ENCODE data around the gene MAPK1IP1L. TPM values are rescaled to one million over a fixed set of nuclear protein-coding genes. Genes with fewer than 3 reads are reported as not detected.

The MAPK1IP1L gene
- total RNA-seq, 2 donors from 2014 or later: 66.5 to 101 TPM

GRCh38 chr14:55103971-55104954 is 52.8 kb downstream of the MAPK1IP1L start:
- ATAC-seq (no peak), DNase-seq (ENCODE audit: low spot score in 2 of 2) (no peak)
- peak overlapping the region; percentile 60 to 88 for H3K27ac Mint-ChIP-seq
- H3K9me3 Mint-ChIP-seq: peaks cover 0 to 10% of the 10 kb centered on the region in 2 donors
- H3K36me3 Mint-ChIP-seq: peaks cover 0 to 16% of the 10 kb centered on the region in 2 donors

- Mint-ChIP-seq H3K27ac (no peak overlapping the region), H3K9me3 (peaks cover 0 to 10% of the 10 kb centered on the region in 2 donors), H3K36me3 (peaks cover 0 to 16% of the 10 kb centered on the region in 2 donors)
- no peak for ATAC-seq
- DNase-seq (ENCODE audit: low spot score in 2 of 2): no peak
These were observed 54.5 kb downstream of the MAPK1IP1L start for GRCh38 chr14:55105991-55106390.

- Mint-ChIP-seq H3K27ac (peak overlapping the region; percentile 77 to 83), H3K36me3 (peaks cover 0 to 16% of the 10 kb centered on the region in 2 donors), H3K9me3 (peaks cover 0 to 14% of the 10 kb centered on the region in 2 donors)
- DNase-seq (ENCODE audit: low spot score in 2 of 2) (peak in 1 of 2 donors; percentile 33), ATAC-seq (peak; percentile 92 to 93)
These were observed 56.5 kb downstream of the MAPK1IP1L start for GRCh38 chr14:55107766-55108554.

GRCh38 chr14:55109836-55110235 is 58.4 kb downstream of the MAPK1IP1L start:
- Mint-ChIP-seq H3K27ac (no peak overlapping the region), H3K36me3 (peaks cover 0 to 6% of the 10 kb centered on the region in 2 donors), H3K9me3 (peaks cover 0 to 9% of the 10 kb centered on the region in 2 donors)
- DNase-seq (ENCODE audit: low spot score in 2 of 2): no peak
- ATAC-seq: no peak

- DNase-seq (ENCODE audit: low spot score in 2 of 2) (no peak), ATAC-seq (no peak)
- peaks cover 0 to 6% of the 10 kb centered on the region in 2 donors for H3K36me3 Mint-ChIP-seq
- no peak overlapping the region for H3K27ac Mint-ChIP-seq
- H3K9me3 Mint-ChIP-seq: peaks cover 0 to 4% of the 10 kb centered on the region in 2 donors
These were observed 59.8 kb downstream of the MAPK1IP1L start for GRCh38 chr14:55111122-55111708.

GRCh38 chr14:55114720-55115119 is 63.3 kb downstream of the MAPK1IP1L start:
- DNase-seq (ENCODE audit: low spot score in 2 of 2): no peak
- no peak for ATAC-seq
- Mint-ChIP-seq H3K27ac (no peak overlapping the region), H3K36me3 (no peaks in the 10 kb centered on the region), H3K9me3 (peaks cover 0 to 4% of the 10 kb centered on the region in 2 donors)

GRCh38 chr14:55115460-55115859 is 64.0 kb downstream of the MAPK1IP1L start:
- no peak for ATAC-seq
- Mint-ChIP-seq H3K27ac (no peak overlapping the region), H3K36me3 (no peaks in the 10 kb centered on the region), H3K9me3 (peaks cover 0 to 4% of the 10 kb centered on the region in 2 donors)
- DNase-seq (ENCODE audit: low spot score in 2 of 2): no peak

- Mint-ChIP-seq H3K9me3 (peaks cover 0 to 4% of the 10 kb centered on the region in 2 donors), H3K36me3 (no peaks in the 10 kb centered on the region), H3K27ac (no peak overlapping the region)
- ATAC-seq: no peak
- DNase-seq (ENCODE audit: low spot score in 2 of 2): no peak
These were observed 64.4 kb downstream of the MAPK1IP1L start for GRCh38 chr14:55115861-55116245.

GRCh38 chr14:55116246-55117030 is 65.0 kb downstream of the MAPK1IP1L start:
- DNase-seq (ENCODE audit: low spot score in 2 of 2) (no peak), ATAC-seq (no peak)
- Mint-ChIP-seq H3K9me3 (peaks cover 0 to under 1% of the 10 kb centered on the region in 2 donors), H3K36me3 (no peaks in the 10 kb centered on the region), H3K27ac (no peak overlapping the region)

GRCh38 chr14:55117803-55118441 is 66.5 kb downstream of the MAPK1IP1L start:
- no peaks in the 10 kb centered on the region for H3K9me3 Mint-ChIP-seq
- DNase-seq (ENCODE audit: low spot score in 2 of 2) (no peak), ATAC-seq (no peak)
- H3K27ac Mint-ChIP-seq: no peak overlapping the region
- H3K36me3 Mint-ChIP-seq: no peaks in the 10 kb centered on the region

- no peak for ATAC-seq
These were observed 67.3 kb downstream of the MAPK1IP1L start for GRCh38 chr14:55118761-55119160.

More at GRCh38 chr14:55118761-55119160, 67.3 kb downstream of the MAPK1IP1L start:
- Mint-ChIP-seq H3K9me3 (no peaks in the 10 kb centered on the region), H3K27ac (no peak overlapping the region), H3K36me3 (no peaks in the 10 kb centered on the region)
- DNase-seq (ENCODE audit: low spot score in 2 of 2): no peak

Other genes starting within 250 kb of the MAPK1IP1L start
- 10 to 100 TPM; 36.1 to 52.3 TPM for gene GCH1, start 148.8 kb upstream of the MAPK1IP1L start, total RNA-seq
- gene WDHD1, start 24.5 kb upstream of the MAPK1IP1L start, total RNA-seq: 10 to 100 TPM; 60.7 to 64.8 TPM
- 10 to 100 TPM; 26.6 to 33.7 TPM for gene SOCS4, start 24.4 kb upstream of the MAPK1IP1L start, total RNA-seq
- gene LGALS3, start 77.6 kb downstream of the MAPK1IP1L start, total RNA-seq: 1 to 10 TPM; 1.6 to 8.9 TPM
- 100 to 1,000 TPM in 1 of 2 donors, 10 to 100 TPM in 1; 90.2 to 187 TPM for gene DLGAP5, start 139.9 kb downstream of the MAPK1IP1L start, total RNA-seq
- 10 to 100 TPM; 26.7 to 27.5 TPM for gene FBXO34, start 219.8 kb downstream of the MAPK1IP1L start, total RNA-seq